Stimulated activated CD4-positive, alpha-beta T cell treated with anti-CD3 and anti-CD28 coated beads, Interleukin-15, amount 100 ng/mL, for 1 hour (primary cell): ENCODE measurements around the gene PNKD.
A peak's percentile ranks its signal among the peaks of the same experiment; 100 is the strongest.
"Not testable (repeated sequence)": the region's sequence is repeated elsewhere in the genome, so short reads cannot be mapped to it uniquely, and the experiment has no call there.

Experiments
- DNase-seq, 2 donors: peaks; one replicate each; pipeline ENCODE4 v3.0.0-alpha.2; 2020; ENCODE audit warnings: low read depth in 1 of 2, low spot score in 1 of 2

Gene PNKD

GRCh38 chr2:218291318-218292047 lies 21.2 kb downstream of the PNKD start:
- no peak for DNase-seq

DNA sequence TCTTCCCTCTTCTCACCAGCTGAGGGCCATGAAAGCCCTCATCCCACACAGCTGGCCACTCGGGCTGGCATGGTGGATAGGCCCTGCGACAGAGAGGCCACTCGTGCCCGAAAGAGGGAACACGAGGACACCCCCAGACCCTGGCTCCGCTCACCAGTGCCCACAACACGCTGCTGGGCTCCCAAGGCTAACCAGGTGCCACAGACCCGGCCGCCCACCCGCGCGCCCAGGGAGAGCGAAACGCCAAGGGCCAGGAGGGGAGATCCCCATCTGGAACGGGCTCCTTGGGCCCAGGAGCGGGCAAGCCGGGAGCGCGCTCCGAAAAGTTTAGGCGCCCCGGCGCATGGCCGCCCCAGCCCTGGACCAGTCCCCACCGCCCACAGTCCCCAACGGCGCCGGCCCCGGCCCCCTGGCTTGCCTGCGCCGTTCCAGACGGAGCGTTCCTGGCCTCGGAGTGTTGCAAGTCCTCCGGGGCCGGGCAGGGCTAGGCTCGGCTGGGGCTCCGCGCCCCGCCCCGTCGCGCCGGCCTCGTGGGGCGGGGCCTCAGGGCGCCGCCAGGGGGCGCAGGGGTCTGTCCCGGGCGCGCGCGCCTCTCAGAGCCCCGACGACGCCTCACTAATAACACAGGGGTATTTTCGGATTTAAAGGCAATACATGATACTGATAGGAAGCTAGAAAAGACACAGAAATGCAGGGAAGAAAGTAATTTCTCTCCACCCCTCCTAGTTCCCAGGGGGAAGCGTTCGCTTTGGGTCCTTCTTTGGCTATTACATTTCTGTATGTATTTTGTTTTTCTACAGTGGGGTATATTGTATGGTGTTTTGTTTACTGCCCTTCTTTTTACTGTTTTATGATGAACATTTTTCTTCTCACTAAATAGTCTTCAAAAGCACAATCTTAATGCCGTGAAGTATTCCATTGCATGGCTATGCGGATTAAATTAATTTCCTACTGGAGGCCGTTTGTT lies 22.0 kb downstream of the PNKD start, which contains the start of gene TMBIM1:
Gene TMBIM1 (minus strand): TSS at position 456 of the 967 bp plus-strand sequence. CDS start 10,362 bp downstream, outside the sequence.
- peak; percentile 70 to 76 for DNase-seq

DNA sequence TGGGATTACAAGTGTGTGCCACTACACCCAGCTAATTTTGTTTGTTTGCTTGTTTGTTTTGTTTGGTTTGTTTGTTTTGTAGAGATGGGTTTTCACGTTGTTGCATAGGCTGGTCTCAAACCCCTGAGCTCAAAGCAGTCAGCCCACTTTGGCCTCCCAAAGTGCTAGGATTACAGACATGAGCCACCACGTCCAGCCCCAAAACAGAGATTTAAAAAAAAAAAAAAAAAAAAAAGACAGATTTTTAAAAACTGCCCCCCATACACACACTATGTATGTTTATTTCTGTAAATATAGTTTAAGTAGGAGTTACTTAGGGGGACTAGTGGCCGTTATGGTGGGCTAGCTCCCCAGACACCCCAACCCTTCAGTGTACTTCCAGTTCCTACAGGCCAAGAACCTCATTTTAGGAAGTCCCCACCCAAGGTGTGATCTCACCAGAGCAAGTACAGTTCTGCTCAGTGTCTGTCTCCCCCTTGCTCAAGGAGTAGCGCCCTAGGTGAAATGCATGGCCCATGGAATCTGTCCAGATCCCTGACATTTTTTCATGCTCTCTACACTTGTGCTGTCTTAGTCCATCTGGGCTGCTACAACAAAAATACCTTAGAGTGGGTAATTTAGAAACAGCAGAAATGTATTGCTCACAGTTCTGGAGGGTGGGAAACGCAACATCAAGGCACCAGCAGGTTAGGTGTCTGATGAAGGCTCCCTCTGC lies 23.6 kb downstream of the PNKD start:
- DNase-seq: no peak

GRCh38 chr2:218294430-218295022 lies 24.2 kb downstream of the PNKD start:
- no peak for DNase-seq

- DNase-seq: no peak
These were observed 24.7 kb downstream of the PNKD start for GRCh38 chr2:218295029-218295428.

DNA sequence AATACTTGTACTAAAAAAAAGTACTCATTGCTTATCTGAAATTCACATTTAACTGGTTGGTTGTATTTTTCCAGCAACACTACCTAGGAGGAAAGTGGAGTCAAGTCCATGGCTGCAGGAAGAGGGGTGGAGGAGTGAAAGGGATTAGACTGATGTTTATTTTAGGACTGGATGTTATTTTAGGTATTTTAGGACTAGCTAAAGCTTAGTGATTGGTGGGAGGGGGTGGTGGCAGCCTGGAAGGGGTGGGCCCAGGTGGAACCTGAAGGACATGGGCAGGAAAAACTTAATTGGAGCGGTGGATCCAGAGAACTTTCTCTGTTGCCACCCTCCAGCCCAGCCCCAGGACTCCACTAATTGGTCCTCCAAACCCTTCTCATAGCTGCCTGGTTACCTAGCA lies 25.9 kb downstream of the PNKD start:
- no peak for DNase-seq

DNA sequence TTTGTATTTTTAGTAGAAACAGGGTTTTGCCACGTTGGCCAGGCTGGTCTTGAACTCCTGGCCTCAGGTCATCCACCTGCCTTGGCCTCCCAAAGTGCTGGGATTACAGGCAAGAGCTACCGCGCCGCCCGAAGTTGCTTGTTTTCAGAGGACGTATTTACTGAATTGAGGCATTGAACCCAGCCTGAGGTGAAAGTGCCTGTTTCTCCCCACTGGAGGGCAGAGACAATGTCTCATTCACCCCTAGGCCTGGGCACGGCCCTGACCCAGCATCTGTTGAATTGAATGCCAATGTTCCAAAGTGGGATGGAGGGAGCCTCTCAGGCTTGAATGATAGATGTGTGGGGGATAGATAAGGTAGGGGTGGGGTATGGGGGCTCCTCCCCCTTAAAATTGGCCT lies 26.5 kb downstream of the PNKD start:
- DNase-seq: no peak

DNA sequence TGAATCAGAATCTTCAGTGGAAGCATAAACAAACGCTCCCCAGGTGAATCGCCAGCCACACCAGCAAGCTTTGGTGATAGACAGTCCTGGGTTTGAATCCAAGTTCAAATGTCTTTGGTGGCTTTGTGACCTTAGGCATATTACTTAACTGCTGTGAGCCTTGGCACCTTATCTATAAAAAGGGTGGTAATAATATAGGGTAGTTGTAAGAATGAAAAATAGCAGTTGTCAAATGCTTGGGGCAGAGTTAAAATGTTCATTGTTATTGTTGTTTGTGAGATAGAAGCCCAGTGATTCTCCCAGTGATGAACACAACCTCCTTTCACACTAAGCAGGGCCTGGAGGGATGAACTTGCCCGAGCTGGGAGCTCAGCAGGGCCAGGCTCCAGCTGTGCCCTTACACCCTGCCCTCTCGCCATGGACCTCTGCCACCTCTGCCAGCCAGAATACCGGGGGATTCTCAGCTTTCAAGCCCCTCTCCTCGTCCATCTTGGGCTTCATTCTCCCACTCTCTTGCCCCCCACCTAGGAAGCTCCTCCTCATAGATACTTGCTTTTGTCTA lies 28.1 kb downstream of the PNKD start:
- DNase-seq: no peak

GRCh38 chr2:218300141-218300540 lies 29.8 kb downstream of the PNKD start:
- no peak for DNase-seq

DNA sequence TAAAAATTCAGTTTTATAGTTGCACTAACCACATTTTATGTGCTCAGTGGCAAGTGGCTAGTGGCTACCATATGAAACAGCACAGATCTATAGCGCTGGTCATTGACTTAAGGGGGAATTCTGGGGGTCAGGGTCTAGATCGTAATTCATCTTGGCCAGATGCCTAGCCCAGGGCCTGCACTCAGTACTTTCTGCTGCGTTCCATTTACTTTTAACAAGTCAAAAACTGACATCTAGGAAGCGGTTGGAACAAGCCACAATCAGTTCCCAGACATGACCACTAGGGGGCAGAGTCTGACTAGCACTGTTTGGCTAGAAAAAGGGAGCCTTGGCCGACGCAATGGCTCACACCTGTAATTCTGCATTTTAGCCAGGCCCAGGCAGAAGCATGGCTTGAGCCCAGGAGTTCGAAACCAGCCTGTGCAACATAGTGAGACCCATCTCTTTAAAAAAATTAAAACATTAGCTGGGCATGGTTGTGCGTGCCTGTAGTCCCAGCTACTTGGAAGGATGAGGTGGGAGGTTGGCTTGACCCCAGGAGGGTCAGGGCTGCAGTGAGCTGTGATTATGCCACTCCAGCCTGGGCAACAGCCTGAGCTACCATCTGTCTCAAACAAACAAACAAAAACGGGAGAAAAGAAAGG lies 31.0 kb downstream of the PNKD start:
- peak; percentile 64 to 70 for DNase-seq

DNA sequence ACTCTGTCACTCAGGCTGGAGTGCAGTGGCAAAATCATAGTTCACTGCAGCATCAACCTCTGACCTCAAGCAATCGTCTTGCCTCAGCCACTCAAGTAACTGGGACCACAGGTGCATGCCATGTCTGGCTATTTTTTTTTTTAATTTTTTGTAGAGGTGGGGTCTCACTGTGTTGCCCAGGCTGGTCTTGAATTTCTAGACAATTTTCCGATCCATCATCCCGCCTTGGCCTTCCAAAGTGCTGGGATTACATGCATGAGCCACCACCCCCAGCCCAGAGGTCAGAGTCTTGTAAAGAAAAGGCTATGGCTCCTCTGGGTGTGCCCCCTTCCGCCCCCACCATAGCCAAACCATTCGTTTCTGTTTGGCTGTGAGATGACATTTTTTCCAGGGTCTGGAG lies 35.1 kb downstream of the PNKD start:
- DNase-seq: no peak

- no peak for DNase-seq
These were observed 36.0 kb downstream of the PNKD start for GRCh38 chr2:218306184-218306920.

DNA sequence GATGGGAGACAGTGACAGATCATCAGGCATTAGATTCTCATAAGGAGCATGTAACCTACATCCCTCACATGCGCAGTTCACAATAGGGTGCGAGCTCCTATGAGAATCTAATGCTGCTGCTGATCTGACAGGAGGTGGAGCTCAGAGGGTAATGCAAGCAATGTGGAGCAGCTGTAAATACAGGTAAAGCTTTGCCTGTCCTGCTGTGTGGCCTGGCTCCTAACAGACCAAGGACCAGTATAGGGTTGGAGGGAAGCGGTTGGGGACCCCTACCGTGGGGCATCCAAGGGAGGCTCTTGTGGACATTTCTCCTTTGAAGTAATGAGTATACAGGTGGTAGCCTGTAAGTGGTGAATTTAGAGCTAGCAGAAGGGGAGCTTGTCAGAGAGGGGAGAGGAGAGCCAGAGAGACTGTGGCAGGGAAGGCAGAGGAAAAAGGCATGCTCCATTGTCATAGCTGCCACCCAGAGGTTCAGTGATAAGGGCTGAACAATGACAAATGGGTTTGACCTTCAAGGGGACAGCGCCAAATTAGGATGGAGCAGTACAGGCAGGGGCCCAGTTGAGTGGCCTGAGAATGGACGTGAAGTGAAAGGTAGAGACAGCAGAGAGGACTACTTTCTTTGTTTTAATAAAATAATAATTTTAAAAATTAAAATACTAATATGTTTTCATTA lies 37.2 kb downstream of the PNKD start:
- no peak for DNase-seq

DNA sequence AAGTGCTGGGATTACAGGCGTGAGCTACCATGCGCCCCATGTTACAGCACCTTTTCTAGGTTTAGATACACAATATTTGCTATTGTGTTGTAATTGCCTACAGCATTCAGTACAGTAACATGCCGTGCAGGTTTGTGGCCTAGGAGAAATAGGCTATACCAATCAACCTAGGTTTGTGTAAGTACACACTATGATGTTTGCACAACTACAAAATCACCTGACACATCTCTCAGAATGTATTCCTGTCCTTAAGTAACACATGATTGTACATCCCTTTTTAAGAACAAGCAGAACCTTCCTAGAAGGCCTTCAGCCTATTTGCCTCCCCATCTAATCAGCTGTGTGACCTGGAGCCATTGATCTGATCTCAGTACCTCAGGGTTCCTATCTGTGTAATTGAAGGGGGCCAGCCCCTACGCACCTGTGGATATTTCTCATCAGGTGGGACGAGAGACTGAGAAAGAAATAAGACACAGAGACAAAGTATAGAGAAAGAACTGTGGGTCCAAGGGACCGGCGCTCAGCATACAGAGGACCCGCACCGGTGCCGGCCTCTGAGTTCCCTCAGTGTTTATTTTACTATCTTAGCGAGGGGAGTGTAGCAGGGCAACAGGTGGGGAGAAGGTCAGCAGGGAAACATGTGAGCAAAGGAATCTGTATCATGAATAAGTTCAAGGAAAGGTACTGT lies 40.7 kb downstream of the PNKD start:
- no peak for DNase-seq

DNA sequence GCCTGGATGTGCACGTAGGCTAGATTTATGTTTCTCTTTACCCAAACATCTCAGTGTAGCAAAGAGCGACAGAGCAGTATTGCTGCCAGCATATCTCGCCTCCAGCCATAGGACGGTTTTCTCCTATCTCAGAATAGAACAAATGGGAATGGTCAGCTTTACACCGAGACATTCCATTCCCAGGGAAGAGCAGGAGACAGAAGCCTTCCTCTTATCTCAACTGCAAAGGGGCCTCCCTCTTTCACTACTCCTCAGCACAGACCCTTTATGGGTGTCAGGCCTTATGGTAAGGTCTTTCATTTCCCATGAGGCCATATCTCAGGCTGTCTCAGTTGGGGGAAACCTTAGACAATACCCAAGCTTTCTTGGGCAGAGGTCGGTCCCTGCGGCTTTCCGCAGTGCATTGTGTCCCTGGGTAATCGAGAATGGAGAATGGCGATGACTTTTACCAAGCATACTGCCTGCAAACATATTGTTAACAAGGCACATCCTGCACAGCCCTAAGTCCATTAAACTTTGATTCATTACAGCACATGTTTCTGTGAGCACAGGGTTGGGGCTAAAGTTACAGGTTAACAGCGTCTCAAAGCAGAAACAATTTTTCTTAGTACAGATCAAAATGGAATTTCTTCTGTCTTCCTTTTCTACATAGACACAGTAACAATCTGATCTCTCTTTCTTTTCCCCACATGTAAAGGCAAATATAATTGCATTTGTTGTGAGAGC lies 41.4 kb downstream of the PNKD start:
- DNase-seq: not testable (repeated sequence)

DNA sequence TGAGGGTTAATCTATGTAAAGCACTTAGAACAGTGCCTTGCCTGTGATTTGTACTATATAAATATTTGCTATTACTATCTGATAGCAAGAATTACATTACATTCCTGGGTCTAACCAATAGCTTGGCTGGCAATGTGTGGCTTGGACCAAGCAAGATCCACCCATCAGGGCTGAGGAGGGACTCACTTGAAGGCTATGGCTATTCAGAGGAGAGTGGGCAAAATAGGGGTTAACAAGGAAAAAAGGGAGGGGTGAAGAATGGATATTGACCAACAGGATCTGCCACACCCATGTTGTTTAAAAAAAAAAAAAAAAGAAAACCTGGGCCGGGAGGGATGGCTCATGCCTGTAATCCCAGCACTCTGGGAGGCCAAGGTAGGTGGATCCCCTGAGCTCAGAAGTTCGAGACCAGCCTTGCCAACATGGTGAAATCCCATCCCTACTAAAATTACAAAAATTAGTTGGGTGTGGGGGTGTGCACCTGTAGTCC lies 42.0 kb downstream of the PNKD start:
- DNase-seq: no peak

DNA sequence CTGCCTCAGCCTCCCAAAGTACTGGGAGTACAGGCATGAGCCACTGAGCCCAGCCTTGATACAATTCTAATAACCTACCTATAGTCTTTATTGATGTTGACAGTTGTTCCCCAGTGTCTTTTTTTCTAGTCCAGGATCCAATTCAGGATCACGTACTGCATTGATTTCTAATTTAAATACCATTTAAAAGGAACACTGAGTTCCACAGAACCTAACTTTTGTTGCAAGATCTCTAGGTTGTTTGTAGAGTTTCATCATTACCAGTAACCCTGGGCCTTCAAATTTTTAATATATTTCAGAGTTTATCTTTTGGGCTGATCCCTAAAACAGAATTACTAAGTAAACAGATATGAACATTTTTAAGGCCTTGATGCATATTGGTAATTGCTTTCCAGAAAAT lies 43.0 kb downstream of the PNKD start:
- no peak for DNase-seq

- not testable (repeated sequence) for DNase-seq
These were observed 44.4 kb downstream of the PNKD start for GRCh38 chr2:218314764-218315163.
